IPS-20b (cell line): ENCODE measurements around the gene SVOPL.

Experiments used
- H3K27ac ChIP-seq: one replicate; pipeline ENCODE4 v1.5.1; 2013; ENCODE audit warnings: low read length
- H3K27me3 ChIP-seq: 2 replicates; pipeline ENCODE4 v1.6.1; 2013; ENCODE audit warnings: mild to moderate bottlenecking, low read length, inconsistent platforms; ENCODE audit not compliant: insufficient read depth
- H3K36me3 ChIP-seq: 2 replicates; pipeline ENCODE4 v1.6.1; 2013; ENCODE audit warnings: low read depth, mild to moderate bottlenecking, inconsistent platforms, low read length, moderate library complexity; ENCODE audit not compliant: insufficient read depth
- H3K4me1 ChIP-seq: 2 replicates; pipeline ENCODE4 v1.6.1; 2013; ENCODE audit warnings: mild to moderate bottlenecking, control low read depth, inconsistent platforms, low read length, moderate library complexity; ENCODE audit not compliant: insufficient read depth
- H3K4me3 ChIP-seq: 2 replicates; pipeline ENCODE4 v1.5.1; 2013; ENCODE audit warnings: mild to moderate bottlenecking, low read length, inconsistent platforms
- H3K9ac ChIP-seq: 2 replicates; pipeline ENCODE4 v1.6.1; 2013; ENCODE audit warnings: low read depth, mild to moderate bottlenecking, inconsistent platforms, low read length, moderate library complexity
- H3K9me3 ChIP-seq: 2 replicates; pipeline ENCODE4 v1.6.1; 2013; ENCODE audit warnings: mild to moderate bottlenecking, low read depth, low read length, inconsistent platforms; ENCODE audit not compliant: insufficient read depth

The SVOPL gene

DNA sequence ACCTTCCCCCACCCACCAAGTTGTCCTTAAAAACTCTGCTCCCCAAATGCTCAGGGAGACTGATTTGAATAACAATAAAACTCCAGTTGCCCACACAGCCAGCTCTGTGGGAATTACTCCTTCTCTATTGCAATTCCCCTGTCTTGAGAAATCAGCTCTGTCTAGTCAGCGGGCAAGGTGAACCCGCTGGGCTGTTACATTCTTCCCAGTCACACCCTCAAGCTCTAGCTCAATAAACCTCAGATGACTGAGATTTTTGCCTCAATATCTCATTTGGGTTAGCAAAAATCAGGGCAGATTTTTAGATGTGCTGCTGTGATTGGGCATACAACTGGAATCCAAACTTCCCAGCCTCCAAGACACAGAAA lies 32.9 kb downstream of the SVOPL start:
- Histone ChIP-seq H3K9me3 (peaks cover 5% of the 10 kb centered on the region; the same call in 1 of the 2 replicates), H3K4me3 (peak overlapping the region; percentile 48; the same call in 1 of the 2 replicates), H3K27me3 (no peaks in the 10 kb centered on the region), H3K9ac (peak overlapping the region; percentile 14; the same call in 1 of the 2 replicates), H3K4me1 (peaks cover 23% of the 10 kb centered on the region; the same call in 1 of the 2 replicates), H3K36me3 (no peaks in the 10 kb centered on the region), H3K27ac (no peak overlapping the region)

DNA sequence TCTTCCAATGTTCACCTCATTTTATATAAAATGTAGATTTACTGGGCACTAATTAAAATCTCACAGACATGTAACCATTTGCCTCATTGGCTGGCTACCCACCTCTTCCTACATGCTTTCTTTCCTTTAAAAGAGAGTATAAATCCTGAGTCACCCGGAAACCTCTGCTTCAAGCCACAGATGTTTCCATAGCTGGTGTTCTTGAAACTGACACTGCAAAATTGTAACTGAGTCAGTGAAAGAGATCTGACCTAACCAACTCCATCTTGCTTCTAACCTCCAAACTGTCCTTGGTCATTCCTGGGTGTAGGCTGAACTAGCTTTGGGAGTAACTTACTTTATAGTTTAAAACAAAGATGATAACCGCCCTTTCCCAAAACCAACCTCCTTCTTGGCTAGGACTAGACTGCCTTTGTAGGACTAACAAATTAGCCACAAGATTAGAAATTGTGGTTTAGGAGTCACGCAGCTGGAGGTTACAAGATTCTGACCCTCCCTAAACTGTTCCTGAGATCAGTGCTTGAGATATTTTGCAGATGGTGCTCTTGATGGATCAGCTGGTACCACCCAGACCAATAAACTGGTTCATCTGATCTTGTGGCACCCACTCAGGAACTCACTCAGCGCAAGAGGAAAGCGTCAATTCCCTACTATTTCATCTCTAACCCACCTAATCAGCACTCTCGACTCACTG lies 33.5 kb downstream of the SVOPL start:
- H3K9ac ChIP-seq, result no peak overlapping the region
- H3K4me1 ChIP-seq, result peaks cover 25% of the 10 kb centered on the region; the same call in 1 of the 2 replicates
- peak overlapping the region; percentile 48; the same call in 1 of the 2 replicates for H3K4me3 ChIP-seq
- H3K27me3 ChIP-seq, result no peaks in the 10 kb centered on the region
- no peak overlapping the region for H3K27ac ChIP-seq
- peaks cover 5% of the 10 kb centered on the region; the same call in 1 of the 2 replicates for H3K9me3 ChIP-seq
- H3K36me3 ChIP-seq, result no peaks in the 10 kb centered on the region

DNA sequence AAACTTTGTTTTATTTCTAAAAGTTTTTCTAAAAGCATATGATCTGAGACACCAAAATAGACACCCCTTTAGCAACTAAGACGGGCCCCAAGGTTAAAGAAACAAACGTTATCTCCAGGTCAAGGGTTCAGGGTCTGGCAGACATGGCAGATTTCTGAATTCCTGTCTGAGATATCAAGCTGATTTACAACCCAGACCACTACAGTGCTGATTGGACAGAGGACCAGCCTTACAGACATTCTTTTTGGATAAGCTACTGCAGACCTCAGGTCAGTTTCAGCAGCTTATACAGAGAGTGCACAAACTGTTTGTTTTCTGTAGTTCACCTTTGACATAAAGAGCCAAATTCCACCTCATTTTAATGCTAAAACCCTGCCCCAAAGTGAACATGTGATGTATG lies 34.8 kb downstream of the SVOPL start:
- H3K36me3 ChIP-seq, result no peaks in the 10 kb centered on the region
- no peaks in the 10 kb centered on the region for H3K27me3 ChIP-seq
- no peak overlapping the region for H3K4me3 ChIP-seq
- peaks cover 5% of the 10 kb centered on the region; the same call in 1 of the 2 replicates for H3K9me3 ChIP-seq
- H3K4me1 ChIP-seq, result peaks cover 28% of the 10 kb centered on the region; the same call in 1 of the 2 replicates
- H3K27ac ChIP-seq, result no peak overlapping the region
- H3K9ac ChIP-seq, result no peak overlapping the region

DNA sequence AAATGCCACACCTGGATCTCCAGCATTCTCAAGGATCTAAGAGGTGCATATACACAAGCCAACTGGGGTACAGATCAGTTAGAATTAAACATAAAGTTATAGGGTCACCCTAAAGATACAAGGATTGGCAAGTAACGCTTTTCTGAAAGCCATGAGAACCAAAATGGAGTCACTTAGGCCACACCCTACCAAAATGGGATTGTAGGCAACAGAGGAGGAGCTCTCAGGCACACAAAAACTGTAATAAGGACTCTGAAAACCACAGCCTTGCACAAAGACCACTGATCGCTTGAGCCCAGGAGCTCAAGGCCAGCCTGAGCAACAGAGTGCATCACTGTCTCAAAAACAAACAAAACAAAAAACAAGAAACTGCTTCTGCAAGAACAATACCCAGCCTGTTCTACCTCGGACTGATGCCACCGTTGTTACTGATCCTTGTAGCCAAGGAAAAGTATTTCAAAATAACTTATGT lies 35.5 kb downstream of the SVOPL start:
- H3K9ac ChIP-seq, result no peak overlapping the region; the same call in 1 of the 2 replicates
- H3K27me3 ChIP-seq, result no peaks in the 10 kb centered on the region
- H3K27ac ChIP-seq, result no peak overlapping the region
- peaks cover 5% of the 10 kb centered on the region; the same call in 1 of the 2 replicates for H3K9me3 ChIP-seq
- H3K4me3 ChIP-seq, result no peak overlapping the region
- H3K36me3 ChIP-seq, result no peaks in the 10 kb centered on the region
- peaks cover 31% of the 10 kb centered on the region; the same call in 1 of the 2 replicates for H3K4me1 ChIP-seq

DNA sequence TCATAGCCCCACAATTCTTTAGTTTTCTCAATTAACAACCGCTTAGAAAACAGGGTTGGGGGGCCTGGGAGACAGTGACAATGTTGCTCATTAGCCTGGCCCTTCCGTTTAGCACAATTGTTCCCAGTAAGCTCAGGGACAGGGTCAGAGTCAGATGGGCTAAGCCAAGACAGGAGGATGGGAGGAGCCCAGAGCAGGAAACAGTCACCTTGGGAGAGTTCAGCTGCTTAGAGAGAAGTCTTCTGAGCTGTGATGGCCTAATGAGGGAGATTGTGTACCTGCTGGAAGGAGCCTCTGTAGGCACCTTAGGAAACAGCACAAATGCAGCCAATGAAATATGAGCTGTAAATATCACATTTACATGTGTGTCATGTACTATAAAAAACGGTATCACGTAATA lies 35.9 kb downstream of the SVOPL start:
- Histone ChIP-seq H3K9ac (no peak overlapping the region; the same call in 1 of the 2 replicates), H3K27me3 (no peaks in the 10 kb centered on the region), H3K4me3 (peak overlapping the region; percentile 16; the same call in 1 of the 2 replicates), H3K36me3 (no peaks in the 10 kb centered on the region), H3K9me3 (peaks cover 5% of the 10 kb centered on the region; the same call in 1 of the 2 replicates), H3K4me1 (peaks cover 31% of the 10 kb centered on the region; the same call in 1 of the 2 replicates), H3K27ac (no peak overlapping the region)

DNA sequence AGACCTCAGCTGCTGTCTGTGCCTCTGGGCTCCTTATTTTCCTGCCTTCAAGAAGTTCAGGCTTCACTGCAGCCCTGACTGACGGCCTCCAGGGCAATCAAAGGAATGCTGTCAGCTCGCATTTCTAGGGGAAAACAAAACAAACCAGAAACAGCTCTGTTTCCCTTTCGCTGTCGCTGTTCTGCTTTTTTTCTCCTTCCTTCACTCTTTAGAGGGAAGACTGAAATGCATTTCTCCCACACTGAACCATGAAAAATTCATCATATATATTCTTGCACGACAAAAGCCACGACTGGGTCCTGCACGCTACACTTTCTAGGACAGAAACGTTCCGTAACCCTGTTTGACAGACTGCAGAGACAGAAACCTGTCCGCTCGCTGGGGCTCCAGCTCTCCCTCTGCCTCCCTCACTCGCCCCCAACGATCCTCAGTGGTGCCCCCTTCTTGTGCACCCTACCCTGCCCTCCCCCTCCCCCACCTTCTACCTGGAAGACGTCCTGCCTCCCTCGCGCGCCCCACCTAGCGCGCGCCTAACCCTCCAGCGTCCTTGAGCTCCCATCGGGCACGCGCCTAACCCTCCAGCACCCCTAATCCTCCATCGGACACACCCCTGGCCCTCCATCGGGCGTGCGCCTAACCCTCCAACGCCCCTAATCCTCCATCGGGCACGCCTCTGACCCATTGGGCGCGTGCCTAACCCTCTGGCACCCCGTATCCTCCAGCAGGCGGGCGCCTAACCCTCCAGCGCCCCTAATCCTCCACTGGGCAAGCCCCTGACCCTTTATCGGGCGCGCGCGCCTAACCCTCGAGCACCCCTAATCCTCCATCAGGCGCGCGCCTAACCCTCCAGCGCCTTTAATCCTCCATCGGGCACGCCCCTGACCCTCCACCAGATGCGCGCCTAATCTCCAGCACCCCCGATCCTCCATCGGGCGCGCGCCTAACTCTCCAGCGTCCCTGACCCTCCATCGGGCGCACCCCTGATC lies 37.1 kb downstream of the SVOPL start:
- H3K27ac ChIP-seq, result no peak overlapping the region

DNA sequence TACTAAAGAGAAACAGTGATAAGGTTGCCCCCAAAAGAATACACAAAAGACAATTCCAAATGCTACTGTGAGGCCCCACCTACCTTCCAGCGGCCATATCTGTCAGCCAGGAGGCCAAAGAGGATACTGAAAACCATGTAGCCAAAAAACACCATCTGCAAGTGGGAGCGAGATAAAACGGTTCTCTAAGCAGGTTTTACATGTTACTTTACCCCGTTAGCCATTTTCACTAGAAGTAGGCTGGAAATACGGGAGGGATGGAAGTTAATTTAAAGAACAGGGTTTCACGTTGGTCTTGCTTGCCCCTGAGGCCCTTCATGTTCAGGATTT lies 38.2 kb downstream of the SVOPL start:
- no peak overlapping the region for H3K9ac ChIP-seq
- H3K27me3 ChIP-seq, result no peaks in the 10 kb centered on the region
- no peaks in the 10 kb centered on the region for H3K36me3 ChIP-seq
- no peak overlapping the region for H3K27ac ChIP-seq
- H3K4me1 ChIP-seq, result peaks cover 26% of the 10 kb centered on the region; the same call in 1 of the 2 replicates
- no peak overlapping the region for H3K4me3 ChIP-seq
- H3K9me3 ChIP-seq, result no peaks in the 10 kb centered on the region

More for the DNA sequence above, 37.1 kb downstream of the SVOPL start:
- Histone ChIP-seq H3K4me3 (peak overlapping the region; percentile 70), H3K36me3 (no peaks in the 10 kb centered on the region), H3K9ac (peak overlapping the region; percentile 61; the same call in 1 of the 2 replicates), H3K9me3 (peaks cover 5% of the 10 kb centered on the region; the same call in 1 of the 2 replicates), H3K4me1 (peaks cover 31% of the 10 kb centered on the region; the same call in 1 of the 2 replicates), H3K27me3 (no peaks in the 10 kb centered on the region)

DNA sequence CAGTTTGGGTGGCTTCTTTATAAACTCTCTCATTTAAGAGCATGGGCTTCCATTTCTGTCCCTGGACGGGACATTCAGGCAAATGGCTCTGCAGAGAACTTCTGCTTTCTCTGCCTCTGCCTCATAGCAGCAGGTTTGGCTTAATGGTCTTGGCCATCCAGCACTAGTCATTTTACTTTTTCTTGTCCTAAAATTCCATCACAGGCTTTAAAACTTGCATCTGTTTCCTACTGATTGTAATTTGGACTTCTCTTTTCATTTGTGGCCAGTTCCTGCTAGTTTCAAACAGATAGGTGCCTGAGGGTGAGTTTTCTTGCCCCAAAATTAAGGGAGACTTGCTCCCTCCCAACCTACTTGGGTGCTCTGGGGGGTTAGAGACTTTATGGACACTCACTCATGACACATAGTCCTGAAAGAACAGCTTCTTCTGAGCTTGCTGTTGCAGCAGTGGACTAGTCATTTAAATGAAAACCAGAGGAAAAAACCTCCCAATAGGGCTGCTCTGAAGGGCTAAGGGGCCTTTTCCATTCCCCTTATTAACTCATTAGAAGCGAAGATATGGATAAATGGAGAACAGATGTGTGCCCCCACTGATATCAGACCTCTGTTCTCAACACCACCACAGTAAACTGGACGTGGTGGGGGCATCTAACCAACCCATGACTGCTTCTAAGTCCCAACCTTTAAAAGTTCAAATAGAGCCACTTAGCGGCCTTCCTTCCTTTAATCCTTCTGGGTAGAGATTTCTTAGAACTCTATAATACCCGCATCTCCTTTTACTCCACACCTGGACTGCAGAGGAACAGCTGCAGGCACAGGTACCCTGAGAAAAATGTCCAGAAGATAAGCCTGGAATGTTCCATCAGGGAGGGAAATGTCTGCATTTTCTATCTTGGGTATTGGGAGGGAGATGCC lies 38.8 kb downstream of the SVOPL start:
- Histone ChIP-seq H3K36me3 (no peaks in the 10 kb centered on the region), H3K27ac (no peak overlapping the region), H3K27me3 (no peaks in the 10 kb centered on the region), H3K9me3 (no peaks in the 10 kb centered on the region), H3K4me1 (peaks cover 24% of the 10 kb centered on the region; the same call in 1 of the 2 replicates), H3K4me3 (no peak overlapping the region), H3K9ac (no peak overlapping the region)

DNA sequence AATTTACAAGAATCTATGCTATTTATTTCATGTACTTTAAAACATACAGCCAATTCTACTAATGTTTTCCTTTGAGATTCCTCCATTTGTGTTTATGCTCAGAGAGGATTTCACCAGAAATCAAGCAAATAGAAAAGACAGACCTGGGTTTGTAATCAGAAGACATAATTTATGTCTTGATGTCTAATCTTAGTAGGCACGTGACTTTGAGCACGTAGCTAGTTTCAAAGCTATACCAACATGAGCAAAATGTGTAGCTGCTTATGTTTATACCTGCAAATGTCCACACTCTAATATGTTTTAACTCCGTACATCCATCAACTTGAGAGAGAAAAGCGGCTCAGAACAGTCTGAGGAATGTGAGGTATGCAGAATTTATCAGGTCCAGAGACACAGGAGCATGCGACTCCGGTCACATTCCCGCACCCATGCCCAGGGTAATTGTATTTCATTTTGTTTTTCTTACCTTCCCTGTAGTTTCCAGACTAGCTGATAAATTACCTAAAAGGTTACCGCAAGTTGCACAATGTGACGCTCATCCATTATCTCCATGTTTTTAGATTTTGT lies 40.0 kb downstream of the SVOPL start:
- peaks cover 18% of the 10 kb centered on the region; the same call in 1 of the 2 replicates for H3K4me1 ChIP-seq
- no peak overlapping the region for H3K9ac ChIP-seq
- H3K27me3 ChIP-seq, result no peaks in the 10 kb centered on the region

DNA sequence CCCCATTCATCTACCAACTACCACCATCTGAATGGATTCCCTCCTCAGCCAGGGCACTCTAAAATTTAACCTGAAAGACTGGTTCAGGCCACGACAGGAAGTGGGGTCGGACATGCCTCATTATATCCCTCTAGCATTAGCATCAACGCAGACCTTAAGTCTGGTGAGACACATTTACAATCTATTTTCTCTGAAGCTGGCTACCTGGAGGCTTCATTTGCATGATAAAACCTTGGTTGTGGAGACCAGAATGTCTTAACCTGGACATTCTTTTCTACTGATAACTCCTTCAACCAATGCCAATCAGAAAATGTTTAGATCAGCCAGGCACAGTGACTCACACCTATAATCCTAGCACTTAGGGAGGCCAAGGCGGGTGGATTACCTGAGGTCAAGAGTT lies 42.3 kb downstream of the SVOPL start:
- no peaks in the 10 kb centered on the region for H3K27me3 ChIP-seq
- no peak overlapping the region for H3K9ac ChIP-seq
- peaks cover 11% of the 10 kb centered on the region; the same call in 1 of the 2 replicates for H3K4me1 ChIP-seq
- H3K36me3 ChIP-seq, result no peaks in the 10 kb centered on the region
- no peak overlapping the region for H3K27ac ChIP-seq
- H3K9me3 ChIP-seq, result peaks cover 11% of the 10 kb centered on the region
- H3K4me3 ChIP-seq, result no peak overlapping the region

More for the DNA sequence above, 40.0 kb downstream of the SVOPL start:
- Histone ChIP-seq H3K9me3 (no peaks in the 10 kb centered on the region), H3K36me3 (no peaks in the 10 kb centered on the region), H3K27ac (no peak overlapping the region), H3K4me3 (no peak overlapping the region)
